HL-60 (cell line): ENCODE measurements around the gene TBC1D14.
A peak's percentile ranks its signal among the peaks of the same experiment; 100 is the strongest.

Experiments
- DNase-seq, 2 experiments: peaks; one replicate each; pipeline ENCODE4 v3.0.0-alpha.2; 2010 to 2020; ENCODE audit warnings: low read depth in 1 of 2, low spot score in 1 of 2
- H3K27ac ChIP-seq: fragments of 250-450 bp; sonication (Bioruptor Pico); replicated peaks from 2 replicates; pipeline ENCODE4 v1.5.1; 2020; ENCODE audit warnings: mild to moderate bottlenecking, moderate library complexity
- H3K27me3 ChIP-seq: fragments of 250-450 bp; sonication (Bioruptor Pico); 2 replicates; pipeline ENCODE4 v1.5.1; 2021; ENCODE audit warnings: mild to moderate bottlenecking, moderate library complexity; ENCODE audit not compliant: insufficient read depth, poor library complexity, severe bottlenecking
- H3K4me3 ChIP-seq: replicated peaks from 2 replicates; pipeline ENCODE4 v1.5.1; 2011; ENCODE audit warnings: mild to moderate bottlenecking, control low read depth, low read length; ENCODE audit not compliant: insufficient read depth
- CTCF ChIP-seq: IDR thresholded peaks from one replicate; pipeline ENCODE4 v1.5.1; 2011; ENCODE audit warnings: low read length, control low read depth, inconsistent platforms; ENCODE audit not compliant: insufficient read depth
- GABPA ChIP-seq: IDR thresholded peaks from 2 replicates; pipeline ENCODE4 v1.6.1; 2012; ENCODE audit warnings: low read depth
- POLR2AphosphoS5 ChIP-seq: IDR thresholded peaks from 2 replicates; pipeline ENCODE4 v1.6.1; 2012; ENCODE audit warnings: low read depth
- REST ChIP-seq: IDR thresholded peaks from 2 replicates; pipeline ENCODE4 v1.6.1; 2012; ENCODE audit warnings: low read depth; ENCODE audit not compliant: insufficient replicate concordance
- SPI1 ChIP-seq: IDR thresholded peaks from 2 replicates; pipeline ENCODE4 v1.6.1; 2012; ENCODE audit warnings: low read depth, mild to moderate bottlenecking, borderline replicate concordance

Gene TBC1D14

GRCh38 chr4:6881908-6882307, 27.7 kb upstream of the TBC1D14 start:
- no peak overlapping the region for H3K4me3 ChIP-seq
- no peak for TF ChIP-seq POLR2AphosphoS5
- no peak for TF ChIP-seq SPI1
- no peak for TF ChIP-seq GABPA
- no peak for TF ChIP-seq REST
- no peak for TF ChIP-seq CTCF
- DNase-seq, result no peak
- no peak overlapping the region for H3K27ac ChIP-seq
- H3K27me3 ChIP-seq, result no peaks in the 10 kb centered on the region

- H3K27ac ChIP-seq, result no peak overlapping the region
- no peak for DNase-seq
Measured at GRCh38 chr4:6884341-6884870, 25.2 kb upstream of the TBC1D14 start.

GRCh38 chr4:6885953-6886557, 23.6 kb upstream of the TBC1D14 start:
- TF ChIP-seq GABPA (no peak), POLR2AphosphoS5 (peak; percentile 74), REST (no peak), CTCF (peak; percentile 86), SPI1 (no peak)
- DNase-seq, result peak; percentile 86 to 96
- H3K4me3 ChIP-seq, result no peak overlapping the region
- H3K27ac ChIP-seq, result peak overlapping the region; percentile 78
- H3K27me3 ChIP-seq, result no peaks in the 10 kb centered on the region

More at GRCh38 chr4:6884341-6884870, 25.2 kb upstream of the TBC1D14 start:
- no peak overlapping the region for H3K4me3 ChIP-seq
- TF ChIP-seq REST (no peak), SPI1 (no peak)
- no peaks in the 10 kb centered on the region for H3K27me3 ChIP-seq
